T-helper 22 cell (primary cell): ENCODE results near the gene NINL.

ENCODE experiments used
- DNase-seq: peaks from one replicate; pipeline ENCODE4 v3.0.0-alpha.2; 2020; ENCODE audit warnings: low read depth

NINL gene

GRCh38 chr20:25461786-25462545, 123.4 kb downstream of the NINL start:
- DNase-seq, result no peak

GRCh38 chr20:25461281-25461650, 124.1 kb downstream of the NINL start:
- no peak for DNase-seq

DNA sequence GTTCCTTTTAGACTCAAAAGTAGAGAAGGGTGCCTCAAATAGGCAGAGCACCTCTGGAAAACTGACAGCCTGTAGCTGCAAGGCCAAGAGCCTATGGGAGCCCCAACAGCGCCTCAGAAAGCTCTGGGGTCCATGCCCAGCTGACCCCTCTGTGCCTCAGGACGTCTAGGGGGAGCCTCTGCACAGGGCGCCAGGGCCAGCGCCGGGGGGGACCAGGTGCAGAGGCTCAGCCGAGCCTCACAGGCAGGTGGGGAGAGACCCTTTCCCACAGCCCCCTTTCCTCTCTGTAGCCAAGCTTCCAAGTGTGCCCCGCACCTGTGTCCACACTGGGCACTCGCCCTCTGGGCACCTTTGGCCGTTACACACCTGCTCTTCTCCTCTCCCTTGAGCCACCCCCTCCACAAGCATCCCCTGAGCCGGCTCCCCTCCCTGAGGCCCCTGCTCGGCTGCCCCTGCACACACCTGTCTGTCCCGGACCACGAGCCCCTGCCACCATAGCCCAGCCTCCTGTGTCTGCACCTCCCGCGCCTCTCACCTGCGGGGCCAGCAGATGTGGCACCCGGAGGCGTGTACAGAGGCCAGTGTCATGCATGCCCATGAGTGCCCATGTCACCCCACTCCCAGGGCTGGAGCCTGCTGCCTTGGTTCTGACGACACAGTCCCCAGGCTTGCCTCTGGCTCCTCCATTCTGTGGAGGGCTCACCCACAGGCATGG, 124.6 kb downstream of the NINL start:
- no peak for DNase-seq

GRCh38 chr20:25459916-25460535, 125.3 kb downstream of the NINL start:
- no peak for DNase-seq

DNA sequence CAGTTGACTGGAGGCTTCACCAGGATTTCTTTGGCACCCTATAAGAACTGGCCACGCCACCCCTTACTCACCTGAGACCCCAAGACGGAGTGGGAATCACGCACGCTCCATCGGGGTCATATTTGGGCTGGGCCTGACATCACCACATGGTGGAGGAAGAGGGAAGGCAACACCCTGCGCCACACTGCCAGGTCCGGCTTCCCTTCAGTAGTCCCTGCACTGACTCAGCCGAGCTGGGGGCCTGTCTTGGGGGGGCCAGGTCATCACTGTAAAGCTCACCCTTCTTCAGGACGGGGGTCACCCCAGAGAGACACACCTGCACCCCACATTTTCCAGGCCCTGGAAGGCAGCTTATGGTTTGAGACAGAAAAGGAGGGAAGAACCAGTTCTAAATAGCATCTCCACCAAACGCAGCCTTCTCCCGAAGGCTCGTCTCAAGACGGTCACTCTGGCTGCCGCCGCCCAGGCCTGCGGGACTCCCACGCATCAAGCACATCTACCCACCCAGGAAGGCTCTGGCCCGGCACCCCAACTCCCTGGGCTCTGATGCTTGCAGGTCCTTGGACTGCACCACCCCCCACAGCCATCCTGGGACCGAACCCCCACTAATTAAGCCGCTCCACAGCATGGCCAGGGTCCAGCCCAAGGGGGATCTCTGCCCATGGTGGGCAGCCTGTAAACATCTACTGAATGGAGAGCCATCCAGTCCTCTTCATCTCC, 126.1 kb downstream of the NINL start:
- DNase-seq, result no peak

DNA sequence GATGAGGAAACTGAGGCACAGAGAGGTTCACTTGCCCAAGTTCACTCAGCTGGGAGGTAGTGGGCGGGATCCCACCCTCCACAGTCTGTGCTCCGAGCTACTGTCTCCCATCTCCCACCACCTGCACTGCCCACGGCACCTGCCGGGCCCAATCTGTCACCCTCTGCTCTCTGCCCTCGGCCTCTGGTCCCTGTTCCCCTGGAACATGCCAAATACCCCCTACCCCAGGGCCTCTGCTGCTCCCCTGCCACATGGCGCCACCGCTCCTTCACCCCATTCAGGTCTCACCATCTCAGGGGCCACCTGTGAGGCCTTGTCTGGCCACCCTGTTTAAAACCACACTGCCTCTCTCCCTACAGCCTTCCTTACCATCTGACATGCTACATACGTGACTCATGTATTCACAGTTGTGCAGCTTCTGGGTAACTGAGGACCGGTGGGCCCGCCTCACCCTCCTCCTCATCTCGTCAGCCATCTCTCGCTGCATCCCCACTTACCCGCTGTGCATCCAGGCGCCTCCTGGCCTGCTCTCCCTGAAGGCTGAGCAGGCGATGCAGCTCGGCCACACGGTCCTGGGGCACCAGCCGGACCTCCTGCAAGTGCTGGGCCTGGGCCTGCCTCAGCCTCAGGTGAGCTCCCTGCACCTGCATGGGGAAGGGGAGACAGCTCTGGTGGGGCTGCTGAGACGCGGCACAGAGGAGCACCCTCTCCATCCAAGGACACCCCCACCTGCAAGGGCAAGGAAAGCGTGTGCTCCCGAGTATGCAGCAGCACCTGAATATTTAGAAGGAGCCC, 127.2 kb downstream of the NINL start:
- no peak for DNase-seq

DNA sequence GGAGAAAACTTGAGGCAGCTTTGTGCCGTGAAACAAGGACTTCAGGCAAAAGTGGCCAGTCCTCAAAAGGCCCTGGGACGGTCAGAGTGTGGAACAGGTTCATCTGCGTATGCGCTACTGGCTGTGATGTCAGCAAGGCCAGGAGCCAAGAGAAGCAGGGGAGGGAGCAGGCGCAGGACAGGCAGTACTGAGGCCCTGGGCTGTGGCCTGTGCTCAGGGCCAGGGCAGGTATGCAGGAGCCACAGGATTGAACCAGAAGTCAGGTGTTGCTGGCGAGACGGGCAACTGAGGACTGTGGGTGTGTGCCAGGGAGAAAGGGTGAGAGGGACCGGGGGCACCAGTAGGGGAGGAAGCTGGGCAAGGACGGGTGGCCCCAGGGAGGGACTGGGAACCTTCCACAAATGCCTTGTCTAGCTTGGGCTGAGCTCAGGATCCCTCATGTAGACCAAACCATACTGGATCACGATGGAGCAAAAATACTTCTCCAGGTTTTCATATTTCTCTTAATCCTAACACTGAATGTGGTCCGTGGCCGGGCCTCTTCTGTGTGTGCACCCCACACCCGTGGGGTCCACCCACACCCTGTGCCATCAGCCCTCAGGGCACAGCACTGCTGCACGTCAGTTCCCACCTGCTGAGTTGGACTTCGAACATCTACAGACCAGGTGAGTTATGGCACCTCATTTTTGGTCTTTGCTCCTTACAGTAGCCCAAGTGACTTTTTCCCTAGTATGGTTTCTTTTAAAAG, 131.0 kb downstream of the NINL start:
- DNase-seq, result no peak

- DNase-seq, result no peak
Observed at GRCh38 chr20:25453035-25453810, 132.1 kb downstream of the NINL start.

GRCh38 chr20:25452333-25452732, 133.0 kb downstream of the NINL start:
- DNase-seq, result no peak

- DNase-seq, result no peak
Observed at GRCh38 chr20:25447671-25448070, 137.7 kb downstream of the NINL start.

DNA sequence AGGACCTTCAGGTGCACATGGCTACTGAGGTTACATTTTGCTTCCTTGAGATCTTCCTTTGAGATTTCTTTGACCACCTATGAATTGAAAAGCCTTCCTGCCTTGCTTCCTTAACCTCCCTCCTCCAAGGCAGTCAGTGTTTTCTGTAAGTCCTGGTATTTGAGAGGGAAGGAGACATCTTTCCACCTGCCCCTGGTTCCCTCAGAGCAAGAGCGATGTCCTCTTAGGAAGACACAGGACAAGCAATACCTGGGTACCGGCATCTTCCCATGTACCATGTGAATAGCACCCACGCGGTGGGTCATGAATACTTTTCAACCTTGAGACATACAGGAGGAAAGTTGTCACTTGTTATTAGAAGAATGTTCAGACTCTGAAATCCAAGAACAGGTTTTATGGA, 140.8 kb downstream of the NINL start:
- DNase-seq, result no peak

DNA sequence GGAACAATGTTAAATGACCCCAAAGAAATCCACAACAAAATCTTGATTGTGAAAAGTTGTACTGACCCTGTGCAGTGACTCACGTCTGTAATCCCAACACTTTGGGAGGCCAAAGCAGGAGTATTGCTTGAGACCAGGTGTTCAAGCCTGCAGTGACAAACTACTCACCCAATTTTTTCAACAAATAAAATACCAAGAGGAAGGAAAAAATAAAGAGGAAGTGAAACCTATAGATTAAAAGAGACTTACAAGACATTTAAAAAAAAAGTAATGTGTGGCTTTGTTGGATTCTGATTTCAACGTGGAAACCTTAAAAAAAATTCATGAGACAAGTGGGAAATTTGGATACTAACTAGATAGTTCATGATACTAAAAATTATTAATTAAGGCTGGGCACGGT, 146.0 kb downstream of the NINL start:
- DNase-seq, result no peak

- DNase-seq, result no peak
Observed at GRCh38 chr20:25437153-25437581, 148.2 kb downstream of the NINL start.

GRCh38 chr20:25424536-25424935, 160.8 kb downstream of the NINL start:
- DNase-seq, result no peak

GRCh38 chr20:25422032-25422431, 163.3 kb downstream of the NINL start:
- DNase-seq, result no peak

GRCh38 chr20:25421102-25421501, 164.2 kb downstream of the NINL start:
- DNase-seq, result no peak

- no peak for DNase-seq
Observed at GRCh38 chr20:25418776-25419175, 166.6 kb downstream of the NINL start.

- no peak for DNase-seq
Observed at GRCh38 chr20:25408890-25409289, 176.4 kb downstream of the NINL start.

DNA sequence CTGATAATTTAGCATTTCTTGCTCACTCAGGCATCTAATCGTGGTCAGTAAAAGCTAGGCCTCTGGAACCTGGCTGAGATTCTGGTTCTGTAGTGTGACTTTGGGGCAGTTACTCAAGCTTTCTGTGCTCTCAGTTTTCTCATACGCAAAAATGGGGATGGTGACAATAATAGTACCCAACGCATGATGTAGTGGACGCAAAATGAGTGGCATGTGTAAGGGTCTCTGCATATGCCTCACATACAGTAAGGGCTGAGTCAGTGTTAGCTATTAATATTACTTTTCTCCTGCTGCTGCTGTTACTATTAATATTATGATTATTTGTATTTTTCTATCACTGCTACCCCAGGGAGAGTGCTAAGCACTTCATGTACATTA, 177.2 kb downstream of the NINL start:
- no peak for DNase-seq
